Naive thymus-derived CD4-positive, alpha-beta T cell (primary cell): ENCODE results near the gene MACF1. TPM values are rescaled to one million over a fixed set of nuclear protein-coding genes. Genes with fewer than 3 reads are reported as not detected.

ENCODE experiments used
- ATAC-seq: fragments of 150-1000 bp; cut with Tn5 transposase; 2 replicates; pipeline ENCODE4 v1.10.0; 2021; ENCODE audit warnings: mild to moderate bottlenecking, moderate library complexity
- CTCF ChIA-PET: fragments of 350-600 bp; sonication (Branson Sonifier 250); formaldehyde crosslinking; loops from one replicate; lab custom pipeline; 2021; ENCODE audit warnings: antibody characterized with exemption; lab: Charles Lee
- POLR2A ChIA-PET: fragments of 350-600 bp; sonication (Branson Sonifier 250); formaldehyde crosslinking; loops from one replicate; lab custom pipeline; 2021; ENCODE audit warnings: antibody characterized with exemption, inconsistent platforms; lab: Charles Lee
- DNase-seq, 9 donors: peaks; one replicate each; pipeline versions ENCODE4 v3.0.0 to v3.0.0-alpha.2; 2020 to 2022; ENCODE audit warnings: mixed read lengths in 1 of 9
- H3K27ac ChIP-seq: one replicate; pipeline ENCODE4 v1.7.0; 2013; ENCODE audit warnings: mild to moderate bottlenecking, low read depth, low read length, moderate library complexity
- H3K27me3 ChIP-seq, 2 donors: one replicate each; pipeline ENCODE4 v1.7.0; 2013; ENCODE audit warnings: low read length in 2 of 2, mild to moderate bottlenecking in 2 of 2, moderate library complexity in 2 of 2; ENCODE audit not compliant: control insufficient read depth in 2 of 2, insufficient read depth in 2 of 2
- H3K36me3 ChIP-seq, 3 experiments: 1 replicate in 2 of 3; 2 replicates in 1 of 3; pipeline ENCODE4 v1.7.0; 2013; ENCODE audit warnings: low read length in 3 of 3, mild to moderate bottlenecking in 3 of 3, moderate library complexity in 1 of 3; ENCODE audit not compliant: insufficient read depth in 3 of 3, control insufficient read depth in 2 of 3
- H3K4me1 ChIP-seq, 2 donors: one replicate each; pipeline ENCODE4 v1.7.0; 2013; ENCODE audit warnings: low read length in 2 of 2, mild to moderate bottlenecking in 2 of 2, moderate library complexity in 1 of 2; ENCODE audit not compliant: control insufficient read depth in 2 of 2, insufficient read depth in 2 of 2
- H3K4me3 ChIP-seq: 2 replicates; pipeline ENCODE4 v1.7.0; 2013; ENCODE audit warnings: mild to moderate bottlenecking, low read length
- H3K9me3 ChIP-seq, 3 experiments: 1 replicate in 2 of 3; 2 replicates in 1 of 3; pipeline ENCODE4 v1.7.0; 2013; ENCODE audit warnings: low read length in 3 of 3; ENCODE audit not compliant: control insufficient read depth in 2 of 3
- H3K27ac Mint-ChIP-seq, 9 donors: one replicate each; pipeline ENCODE4 v1.8.0; 2020 to 2022; ENCODE audit warnings: mixed read lengths in 9 of 9, mild to moderate bottlenecking in 8 of 9, moderate library complexity in 5 of 9, inconsistent platforms in 2 of 9
- H3K27me3 Mint-ChIP-seq, 5 donors: one replicate each; pipeline ENCODE4 v1.8.0; 2021 to 2022; ENCODE audit warnings: mixed read lengths in 5 of 5, mild to moderate bottlenecking in 1 of 5
- H3K36me3 Mint-ChIP-seq, 5 donors: one replicate each; pipeline ENCODE4 v1.8.0; 2020 to 2022; ENCODE audit warnings: mixed read lengths in 5 of 5, mild to moderate bottlenecking in 3 of 5, inconsistent platforms in 1 of 5
- H3K4me1 Mint-ChIP-seq, 7 donors: one replicate each; pipeline ENCODE4 v1.8.0; 2020 to 2022; ENCODE audit warnings: mixed read lengths in 7 of 7, mild to moderate bottlenecking in 3 of 7, inconsistent platforms in 1 of 7
- H3K4me3 Mint-ChIP-seq, 10 donors: one replicate each; pipeline ENCODE4 v1.8.0; 2020 to 2022; ENCODE audit warnings: mild to moderate bottlenecking in 10 of 10, mixed read lengths in 10 of 10, moderate library complexity in 6 of 10, inconsistent platforms in 2 of 10
- H3K9me3 Mint-ChIP-seq, 11 donors: one replicate each; pipeline ENCODE4 v1.8.0; 2020 to 2022; ENCODE audit warnings: mixed read lengths in 11 of 11, mild to moderate bottlenecking in 4 of 11, inconsistent platforms in 1 of 11, moderate library complexity in 1 of 11
- intact Hi-C, 2 donors: fragments of 100-400 bp; cut with micrococcal nuclease; formaldehyde crosslinking; loops; one replicate each; pipeline ENCODE4 v1.15.1; 2023
- polyA plus RNA-seq, 2 donors: library from polyadenylated mRNA; unstranded; fragments of 300-500 nt; fragmentation: Illumina TruSeq; gene quantifications; one replicate each; pipeline ENCODE4 v1.2.3, GENCODE V29; 2021
- total RNA-seq, 6 experiments: library from RNA in 5 of 6; stranded (reverse) in 5 of 6; gene quantifications; 1 replicate in 5 of 6; 2 replicates in 1 of 6; pipeline ENCODE4 v1.2.3 and lab custom pipeline; 2021 to 2026

The MACF1 gene
- total and polyA plus RNA-seq, 7 experiments from 2014 or later, result 21.2 to 409 (median 288) TPM

GRCh38 chr1:39195166-39196111 lies 9.1 kb upstream of the MACF1 start:
- ChIA-PET CTCF (interaction anchor here (0.8 to 9.5 kb wide), 7 partner anchors 9 to 97 kb away, joined by 3 to 298 read pairs (median 36); partner anchors contain the start of gene MACF1), POLR2A (interaction anchor here (0.8 to 5.3 kb wide), 8 partner anchors 10 to 361 kb away, joined by 3 to 95 read pairs (median 6); partner anchors contain the start of gene MACF1)
- Histone ChIP-seq H3K27ac (peak overlapping the region; percentile 78), H3K27me3 (no peaks in the 10 kb centered on the region), H3K4me1 (peaks cover 53 to 58% of the 10 kb centered on the region in 2 donors), H3K4me3 (peak overlapping the region; percentile 62), H3K9me3 (no peaks in the 10 kb centered on the region), H3K36me3 (no peaks in the 10 kb centered on the region)
- Mint-ChIP-seq H3K27me3 (no peaks in the 10 kb centered on the region), H3K4me1 (peaks cover 58 to 88% (median 78%) of the 10 kb centered on the region in 7 donors), H3K27ac (peak overlapping the region; percentile 86 to 97 (median 95)), H3K36me3 (peaks cover 0 to 12% (median 0%) of the 10 kb centered on the region in 5 donors), H3K9me3 (peaks cover 0 to 1% (median 0%) of the 10 kb centered on the region in 11 donors), H3K4me3 (peak overlapping the region; percentile 26 to 88 (median 76))
- intact Hi-C loops, result loop anchor here (1.0 to 10.0 kb wide), 5 partner anchors 13 to 379 kb away; partner anchors contain the start of genes AKIRIN1 (in 2 of the 2) and PABPC4 (in 1 of the 2)
- ATAC-seq (peak; percentile 38), DNase-seq (peak in 5 of 9 donors; percentile 29 to 63 (median 41))

- no peaks in the 10 kb centered on the region for H3K27me3 Mint-ChIP-seq
- Histone ChIP-seq H3K36me3 (no peaks in the 10 kb centered on the region), H3K27me3 (no peaks in the 10 kb centered on the region), H3K4me3 (peak overlapping the region; percentile 62), H3K27ac (peak overlapping the region; percentile 78), H3K4me1 (peaks cover 53 to 58% of the 10 kb centered on the region in 2 donors), H3K9me3 (no peaks in the 10 kb centered on the region)
- ATAC-seq (peak; percentile 89), DNase-seq (peak in 7 of 9 donors; percentile 73 to 90 (median 89))
- intact Hi-C loops, result loop anchor here (1.0 to 10.0 kb wide), 8 partner anchors 9 to 378 kb away; partner anchors contain the start of genes AKIRIN1 (in 2 of the 2) and PABPC4 (in 1 of the 2)
- H3K4me1 Mint-ChIP-seq, result peaks cover 67 to 91% (median 80%) of the 10 kb centered on the region in 7 donors
- ChIA-PET CTCF (interaction anchor here (0.9 to 2.3 kb wide), 3 partner anchors 9 to 61 kb away, joined by 4 to 11 read pairs (median 4); no protein-coding TSS in a partner anchor), POLR2A (interaction anchor here (1.0 to 1.8 kb wide), 5 partner anchors 8 to 17 kb away, joined by 3 to 16 read pairs (median 4); no protein-coding TSS in a partner anchor)
- H3K27ac Mint-ChIP-seq, result peak overlapping the region; percentile 86 to 97 (median 95)
- peaks cover 0 to 15% (median 0%) of the 10 kb centered on the region in 5 donors for H3K36me3 Mint-ChIP-seq
- peak overlapping the region; percentile 48 to 88 (median 76) for H3K4me3 Mint-ChIP-seq
- peaks cover 0 to 1% (median 0%) of the 10 kb centered on the region in 11 donors for H3K9me3 Mint-ChIP-seq
These were observed 8.0 kb upstream of the MACF1 start for GRCh38 chr1:39196244-39197215.

DNA sequence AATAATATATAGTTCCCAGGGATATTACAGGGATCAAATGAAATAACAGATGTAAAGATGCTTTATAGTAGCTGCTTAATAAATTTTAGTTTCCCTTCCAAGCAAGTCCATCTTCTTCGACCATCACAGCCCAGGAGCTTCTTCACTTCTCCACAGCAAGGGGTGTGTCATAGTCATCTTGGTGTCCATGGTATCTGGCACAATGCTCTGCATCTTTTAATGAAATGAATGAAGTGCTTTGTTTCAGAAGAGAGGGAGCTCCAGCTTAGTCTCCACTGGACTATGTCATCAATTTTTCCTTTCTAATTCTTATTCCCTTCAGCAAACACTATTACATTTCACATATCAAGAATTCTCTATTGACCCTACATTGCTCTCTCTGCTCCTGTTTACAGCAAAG lies 4.9 kb upstream of the MACF1 start:
- ChIA-PET POLR2A (interaction anchor here (1.0 to 1.9 kb wide), 3 partner anchors 9 to 21 kb away, joined by 5 to 10 read pairs (median 7); no protein-coding TSS in a partner anchor), CTCF (interaction anchor here (0.9 to 1.4 kb wide), 2 partner anchors 48 to 58 kb away, joined by 3 to 5 read pairs; no protein-coding TSS in a partner anchor)
- Mint-ChIP-seq H3K9me3 (peaks cover 0 to 3% (median 0%) of the 10 kb centered on the region in 11 donors), H3K27ac (peak overlapping the region; percentile 31 to 97 (median 90)), H3K27me3 (no peaks in the 10 kb centered on the region), H3K4me3 (peak overlapping the region in 5 of 10 donors; percentile 2 to 36 (median 9)), H3K4me1 (peaks cover 50 to 85% (median 75%) of the 10 kb centered on the region in 7 donors), H3K36me3 (peaks cover 0 to 16% (median 3%) of the 10 kb centered on the region in 5 donors)
- Histone ChIP-seq H3K9me3 (no peaks in the 10 kb centered on the region), H3K27ac (peak overlapping the region; percentile 8), H3K36me3 (no peaks in the 10 kb centered on the region), H3K4me1 (peaks cover 39 to 40% of the 10 kb centered on the region in 2 donors), H3K4me3 (no peak overlapping the region), H3K27me3 (no peaks in the 10 kb centered on the region)
- ATAC-seq, result no peak
- intact Hi-C loops, result loop anchor here (5.0 to 10.0 kb wide), 3 partner anchors 205 to 375 kb away; partner anchors contain the start of genes AKIRIN1 (in 2 of the 2) and PABPC4 (in 1 of the 2)
- DNase-seq, result no peak

DNA sequence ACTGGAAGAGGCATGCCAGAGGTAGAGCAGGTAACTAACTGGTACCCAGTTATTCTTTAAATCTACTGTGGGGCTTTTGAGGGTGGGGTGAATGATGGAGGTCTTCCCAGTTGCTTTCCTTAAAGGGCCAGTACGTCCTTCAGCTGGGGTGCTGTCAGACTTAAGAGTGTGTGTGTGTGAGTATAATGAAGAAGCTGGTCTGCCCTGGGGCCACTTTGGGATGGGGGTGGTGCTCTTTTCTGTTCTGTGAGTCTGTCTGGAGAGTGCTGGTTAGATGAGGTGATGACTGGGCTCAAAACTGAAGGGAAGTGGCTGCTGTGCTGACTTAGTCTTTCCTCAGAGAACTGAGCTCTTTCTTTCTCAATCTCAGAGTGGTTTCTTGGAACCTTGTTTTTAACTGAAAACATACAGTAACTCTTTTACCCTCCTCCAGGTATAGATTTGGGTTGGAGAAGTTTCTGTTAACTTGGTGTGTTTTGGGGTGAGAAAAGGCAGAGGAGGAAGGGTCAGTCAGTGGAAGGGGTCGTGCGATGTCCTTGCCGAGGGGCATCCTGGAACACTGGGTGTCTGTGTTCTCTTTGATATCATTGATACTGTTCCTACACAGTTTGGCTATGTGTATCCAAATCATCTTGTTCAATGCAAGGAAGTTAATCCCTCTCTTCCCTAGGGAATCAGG lies 746 bp downstream of the MACF1 start:
- peak overlapping the region; percentile 61 for H3K4me3 ChIP-seq
- Mint-ChIP-seq H3K4me3 (peak overlapping the region; percentile 83 to 99 (median 88)), H3K4me1 (peaks cover 32 to 81% (median 70%) of the 10 kb centered on the region in 7 donors), H3K27me3 (no peaks in the 10 kb centered on the region), H3K27ac (peak overlapping the region; percentile 82 to 98 (median 92)), H3K9me3 (peaks cover 0 to 2% (median 0%) of the 10 kb centered on the region in 11 donors), H3K36me3 (peaks cover 0 to 18% (median 4%) of the 10 kb centered on the region in 5 donors)
- no peaks in the 10 kb centered on the region for H3K36me3 ChIP-seq
- ChIA-PET POLR2A (interaction anchor here (0.5 to 7.7 kb wide), 18 partner anchors 8 to 1731 kb away, joined by 3 to 95 read pairs (median 5); partner anchors contain the start of gene ZC3H12A), CTCF (interaction anchor here (0.8 to 8.0 kb wide), 8 partner anchors 8 to 54 kb away, joined by 3 to 89 read pairs (median 4); no protein-coding TSS in a partner anchor)
- peaks cover 19 to 24% of the 10 kb centered on the region in 2 donors for H3K4me1 ChIP-seq
- H3K27ac ChIP-seq, result peak overlapping the region; percentile 66
- no peaks in the 10 kb centered on the region for H3K27me3 ChIP-seq
- peak in 7 of 9 donors; percentile 31 to 65 (median 40) for DNase-seq
- H3K9me3 ChIP-seq, result no peaks in the 10 kb centered on the region
- peak; percentile 90 for ATAC-seq
- intact Hi-C loops, result loop anchor here (1.0 kb wide), 3 partner anchors 8 to 22 kb away; no protein-coding TSS in a partner anchor
